CD14-positive monocyte (primary cell): ENCODE measurements around the gene EXOC6B. TPM values are rescaled to one million over a fixed set of nuclear protein-coding genes. Genes with fewer than 3 reads are reported as not detected.

Experiments used
- DNase-seq, 3 donors: peaks; one replicate each; pipeline ENCODE4 v3.0.0-alpha.2; 2011 to 2022
- H2AFZ ChIP-seq: 2 replicates; pipeline ENCODE4 v1.6.0; 2012; ENCODE audit warnings: mild to moderate bottlenecking, low read depth, low read length, inconsistent platforms; ENCODE audit not compliant: insufficient read depth, poor library complexity, severe bottlenecking
- H3K27ac ChIP-seq, 2 donors: 1 replicate in 1 of 2; 2 replicates in 1 of 2; pipeline ENCODE4 v1.5.1; 2012 to 2013; ENCODE audit warnings: low read length in 2 of 2, control low read depth in 1 of 2, inconsistent platforms in 1 of 2, low read depth in 1 of 2, mild to moderate bottlenecking in 1 of 2
- H3K27me3 ChIP-seq, 2 donors: one replicate each; pipeline versions ENCODE4 v1.6.0 to v1.6.1; 2011 to 2013; ENCODE audit warnings: low read length in 2 of 2; ENCODE audit not compliant: control insufficient read depth in 2 of 2, insufficient read depth in 2 of 2
- H3K36me3 ChIP-seq, 2 donors: replicated peaks in 1 of 2; 1 replicate in 1 of 2; 2 replicates in 1 of 2; pipeline versions ENCODE4 v1.5.1 to v1.6.1; 2012 to 2013; ENCODE audit warnings: low read length in 2 of 2, control low read depth in 1 of 2, inconsistent platforms in 1 of 2, mild to moderate bottlenecking in 1 of 2; ENCODE audit not compliant: insufficient read depth in 2 of 2, control insufficient read depth in 1 of 2
- H3K4me1 ChIP-seq, 2 donors: 1 replicate in 1 of 2; 2 replicates in 1 of 2; pipeline versions ENCODE4 v1.5.1 to v1.6.1; 2012 to 2013; ENCODE audit warnings: low read length in 2 of 2, control low read depth in 1 of 2, inconsistent platforms in 1 of 2, mild to moderate bottlenecking in 1 of 2, moderate library complexity in 1 of 2; ENCODE audit not compliant: insufficient read depth in 2 of 2, control insufficient read depth in 1 of 2
- H3K4me2 ChIP-seq: replicated peaks from 2 replicates; pipeline ENCODE3; 2012; ENCODE audit warnings: low read length, moderate library complexity, mild to moderate bottlenecking; ENCODE audit not compliant: poor library complexity, severe bottlenecking; ENCODE audit errors: extremely low read depth
- H3K4me3 ChIP-seq, 3 experiments: fragments of 200-600 bp in 1 of 3; sonication (generic) in 1 of 3; replicated peaks in 1 of 3; 1 replicate in 2 of 3; 2 replicates in 1 of 3; pipeline ENCODE4 v1.5.1; 2011 to 2013; ENCODE audit warnings: low read length in 3 of 3, mild to moderate bottlenecking in 3 of 3, control low read depth in 2 of 3, low read depth in 2 of 3, inconsistent platforms in 1 of 3, moderate library complexity in 1 of 3
- H3K79me2 ChIP-seq: 2 replicates; pipeline ENCODE4 v1.6.0; 2012; ENCODE audit warnings: mild to moderate bottlenecking, control low read depth, inconsistent platforms, low read length, moderate library complexity; ENCODE audit not compliant: insufficient read depth
- H3K9ac ChIP-seq: 2 replicates; pipeline ENCODE4 v1.6.0; 2017; ENCODE audit warnings: low read length, mild to moderate bottlenecking; ENCODE audit not compliant: insufficient read depth, poor library complexity, severe bottlenecking
- H3K9me3 ChIP-seq, 2 donors: replicated peaks in 1 of 2; 1 replicate in 1 of 2; 2 replicates in 1 of 2; pipeline versions ENCODE4 v1.5.1 to v1.6.1; 2012 to 2013; ENCODE audit warnings: low read length in 2 of 2, control low read depth in 1 of 2; ENCODE audit not compliant: control insufficient read depth in 1 of 2, insufficient read depth in 1 of 2
- H4K20me1 ChIP-seq: 2 replicates; pipeline ENCODE4 v1.6.0; 2012; ENCODE audit warnings: mild to moderate bottlenecking, low read length, control low read depth, moderate library complexity; ENCODE audit not compliant: insufficient read depth
- H3K27ac Mint-ChIP-seq, 7 donors: one replicate each; pipeline ENCODE4 v1.8.0; 2020; ENCODE audit warnings: mild to moderate bottlenecking in 7 of 7, mixed read lengths in 7 of 7, moderate library complexity in 6 of 7, inconsistent platforms in 2 of 7
- H3K27me3 Mint-ChIP-seq, 3 donors: one replicate each; pipeline ENCODE4 v1.8.0; 2021 to 2022; ENCODE audit warnings: low read depth in 3 of 3, mild to moderate bottlenecking in 3 of 3, mixed read lengths in 3 of 3, moderate library complexity in 3 of 3, inconsistent platforms in 1 of 3
- H3K36me3 Mint-ChIP-seq, 2 donors: one replicate each; pipeline ENCODE4 v1.8.0; 2020; ENCODE audit warnings: mixed read lengths in 2 of 2, inconsistent platforms in 1 of 2, mild to moderate bottlenecking in 1 of 2
- H3K4me1 Mint-ChIP-seq: one replicate; pipeline ENCODE4 v1.8.0; 2020; ENCODE audit warnings: mild to moderate bottlenecking, mixed read lengths
- H3K4me3 Mint-ChIP-seq, 2 donors: one replicate each; pipeline ENCODE4 v1.8.0; 2020; ENCODE audit warnings: mild to moderate bottlenecking in 2 of 2, mixed read lengths in 2 of 2, moderate library complexity in 1 of 2
- H3K9me3 Mint-ChIP-seq, 7 donors: one replicate each; pipeline ENCODE4 v1.8.0; 2020 to 2022; ENCODE audit warnings: mixed read lengths in 7 of 7, mild to moderate bottlenecking in 6 of 7, moderate library complexity in 6 of 7, inconsistent platforms in 2 of 7
- WGBS: methylation state at CpG from one replicate; pipeline ENCODE4 v1.1.5; 2013; ENCODE audit warnings: missing lambda C conversion rate; ENCODE audit not compliant: insufficient coverage; 5-methylcytosine and 5-hydroxymethylcytosine counted together
- intact Hi-C, 2 donors: fragments of 100-400 bp; cut with micrococcal nuclease; formaldehyde crosslinking; loops; one replicate each; pipeline versions ENCODE4 v1.15.0 to v1.15.1; 2023
- polyA plus RNA-seq, 3 donors: library from polyadenylated mRNA; depleted of rRNA in 1 of 3; unstranded in 2 of 3; stranded (reverse) in 1 of 3; fragments of 300-500 nt in 2 of 3; fragments of >200 nt in 1 of 3; fragmentation: Illumina TruSeq in 2 of 3; gene quantifications; 1 replicate in 2 of 3; 2 replicates in 1 of 3; pipeline ENCODE4 v1.2.3, GENCODE V29; 2012 to 2021
- TF ChIP-seq, protein P1 (sequence below): fragments of 200-600 bp; IDR thresholded peaks from one replicate; pipeline ENCODE4 v1.8.0; 2022; ENCODE audit warnings: antibody characterized with exemption, mild to moderate bottlenecking

The EXOC6B gene
- polyA plus RNA-seq, 3 donors = 1.8 to 2.8 (median 2.1) TPM

GRCh38 chr2:72395096-72395495, 430.7 kb downstream of the EXOC6B start:
- intact Hi-C loops = no loop called here
- Histone ChIP-seq H3K79me2 (no peaks in the 10 kb centered on the region), H3K4me2 (no peak overlapping the region), H3K9me3 (peaks cover 15 to 18% of the 10 kb centered on the region in 2 donors), H3K27ac (no peak overlapping the region), H3K36me3 (no peaks in the 10 kb centered on the region), H2AFZ (no peak overlapping the region), H3K27me3 (no peaks in the 10 kb centered on the region), H3K4me3 (no peak overlapping the region), H4K20me1 (no peaks in the 10 kb centered on the region), H3K4me1 (no peaks in the 10 kb centered on the region), H3K9ac (no peak overlapping the region)
- TF ChIP-seq, protein P1, sequence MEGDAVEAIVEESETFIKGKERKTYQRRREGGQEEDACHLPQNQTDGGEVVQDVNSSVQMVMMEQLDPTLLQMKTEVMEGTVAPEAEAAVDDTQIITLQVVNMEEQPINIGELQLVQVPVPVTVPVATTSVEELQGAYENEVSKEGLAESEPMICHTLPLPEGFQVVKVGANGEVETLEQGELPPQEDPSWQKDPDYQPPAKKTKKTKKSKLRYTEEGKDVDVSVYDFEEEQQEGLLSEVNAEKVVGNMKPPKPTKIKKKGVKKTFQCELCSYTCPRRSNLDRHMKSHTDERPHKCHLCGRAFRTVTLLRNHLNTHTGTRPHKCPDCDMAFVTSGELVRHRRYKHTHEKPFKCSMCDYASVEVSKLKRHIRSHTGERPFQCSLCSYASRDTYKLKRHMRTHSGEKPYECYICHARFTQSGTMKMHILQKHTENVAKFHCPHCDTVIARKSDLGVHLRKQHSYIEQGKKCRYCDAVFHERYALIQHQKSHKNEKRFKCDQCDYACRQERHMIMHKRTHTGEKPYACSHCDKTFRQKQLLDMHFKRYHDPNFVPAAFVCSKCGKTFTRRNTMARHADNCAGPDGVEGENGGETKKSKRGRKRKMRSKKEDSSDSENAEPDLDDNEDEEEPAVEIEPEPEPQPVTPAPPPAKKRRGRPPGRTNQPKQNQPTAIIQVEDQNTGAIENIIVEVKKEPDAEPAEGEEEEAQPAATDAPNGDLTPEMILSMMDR = no peak
- Mint-ChIP-seq H3K9me3 (peaks cover 5 to 20% (median 8%) of the 10 kb centered on the region in 7 donors), H3K4me1 (no peaks in the 10 kb centered on the region), H3K36me3 (no peaks in the 10 kb centered on the region), H3K27me3 (no peaks in the 10 kb centered on the region), H3K27ac (no peak overlapping the region), H3K4me3 (no peak overlapping the region)
- DNase-seq = no peak
- WGBS = 100% methylated on average over 1 of the region's 1 CpG

GRCh38 chr2:72394541-72395070, 431.2 kb downstream of the EXOC6B start:
- Histone ChIP-seq H3K36me3 (no peaks in the 10 kb centered on the region), H3K9me3 (peaks cover 13 to 15% of the 10 kb centered on the region in 2 donors), H3K9ac (no peak overlapping the region), H4K20me1 (no peaks in the 10 kb centered on the region), H3K27me3 (no peaks in the 10 kb centered on the region), H3K4me3 (no peak overlapping the region), H3K79me2 (no peaks in the 10 kb centered on the region), H3K4me1 (no peaks in the 10 kb centered on the region), H2AFZ (no peak overlapping the region), H3K27ac (no peak overlapping the region), H3K4me2 (no peak overlapping the region)
- DNase-seq = no peak
- Mint-ChIP-seq H3K4me3 (no peak overlapping the region), H3K27me3 (no peaks in the 10 kb centered on the region), H3K36me3 (no peaks in the 10 kb centered on the region), H3K27ac (no peak overlapping the region), H3K9me3 (peaks cover 5 to 23% (median 10%) of the 10 kb centered on the region in 7 donors), H3K4me1 (no peaks in the 10 kb centered on the region)
- TF ChIP-seq, protein P1 = no peak
- intact Hi-C loops = no loop called here
